Stimulated activated CD4-positive, alpha-beta T cell treated with anti-CD3 and anti-CD28 coated beads, Interleukin-1b, Interleukin-23, amount 100 ng/mL, for 4 hours (primary cell): ENCODE results near the gene ZDHHC23.
A peak's percentile ranks its signal among the peaks of the same experiment; 100 is the strongest.

Experiments
- DNase-seq, 2 donors: peaks; one replicate each; pipeline ENCODE4 v3.0.0-alpha.2; 2020; ENCODE audit warnings: low read depth in 2 of 2

ZDHHC23 gene

GRCh38 chr3:113947372-113948014 lies at the start of gene ZDHHC23:
Gene ZDHHC23, plus strand, starts transcription at chr3:113948013. Its CDS starts 790 bp downstream, at chr3:113948803.
- peak; percentile 45 to 62 for DNase-seq

- DNase-seq, result no peak
These were observed 48.9 kb upstream of the ZDHHC23 start for GRCh38 chr3:113898892-113899291.

GRCh38 chr3:113906568-113907140 lies 41.2 kb upstream of the ZDHHC23 start:
- no peak for DNase-seq

- no peak for DNase-seq
These were observed 39.7 kb upstream of the ZDHHC23 start for GRCh38 chr3:113908133-113908532.

GRCh38 chr3:113910966-113911365 lies 36.8 kb upstream of the ZDHHC23 start:
- no peak for DNase-seq

GRCh38 chr3:113912552-113913236 lies 35.1 kb upstream of the ZDHHC23 start:
- peak; percentile 1 to 13 for DNase-seq

GRCh38 chr3:113914646-113915045 lies 33.2 kb upstream of the ZDHHC23 start:
- DNase-seq, result no peak

- no peak for DNase-seq
These were observed 20.3 kb upstream of the ZDHHC23 start for GRCh38 chr3:113927556-113927955.

- no peak for DNase-seq
These were observed 982 bp upstream of the ZDHHC23 start for GRCh38 chr3:113946831-113947230.

- DNase-seq, result peak; percentile 6 to 25
These were observed 453 bp downstream of the ZDHHC23 start for GRCh38 chr3:113948015-113948917.

- DNase-seq, result no peak
These were observed 5.1 kb downstream of the ZDHHC23 start for GRCh38 chr3:113952921-113953320.

- DNase-seq, result no peak
These were observed 5.9 kb downstream of the ZDHHC23 start for GRCh38 chr3:113953677-113954076.

- DNase-seq, result no peak
These were observed 6.4 kb downstream of the ZDHHC23 start for GRCh38 chr3:113954091-113954685.

- DNase-seq, result no peak
These were observed 16.1 kb downstream of the ZDHHC23 start for GRCh38 chr3:113963879-113964278.

GRCh38 chr3:113966172-113966571 lies 18.4 kb downstream of the ZDHHC23 start:
- DNase-seq, result no peak

GRCh38 chr3:113968986-113969385 lies 21.2 kb downstream of the ZDHHC23 start:
- no peak for DNase-seq

GRCh38 chr3:113977822-113978221 lies 30.0 kb downstream of the ZDHHC23 start:
- no peak for DNase-seq

GRCh38 chr3:113979916-113980315 lies 32.1 kb downstream of the ZDHHC23 start:
- DNase-seq, result no peak

- no peak for DNase-seq
These were observed 34.0 kb downstream of the ZDHHC23 start for GRCh38 chr3:113981803-113982202.

- no peak for DNase-seq
These were observed 35.7 kb downstream of the ZDHHC23 start for GRCh38 chr3:113983544-113983943.

GRCh38 chr3:113985541-113985940 lies 37.7 kb downstream of the ZDHHC23 start:
- no peak for DNase-seq

- no peak for DNase-seq
These were observed 57.7 kb downstream of the ZDHHC23 start for GRCh38 chr3:114005481-114005880.
